ENCODE data around the gene ADARB2. TPM values are rescaled to one million over a fixed set of nuclear protein-coding genes. Genes with fewer than 3 reads are reported as not detected.

ADARB2 gene
- total and polyA plus RNA-seq, 4 donors, result under 0.01 to 0.79 TPM; not detected in 2

- intact Hi-C loops (cut with DNase I), result no loop called here
- Histone ChIP-seq H3K4me3 (ENCODE audit: low read length in 2 of 2) (no peak overlapping the region), H3K9me3 (ENCODE audit: control insufficient read depth, low read length) (peaks cover 2% of the 10 kb centered on the region), H3K27ac (ENCODE audit: low read depth in 1 of 2, low read length in 2 of 2) (no peak overlapping the region), H3K4me1 (ENCODE audit: control insufficient read depth in 1 of 2, insufficient read depth in 2 of 2, low read length in 2 of 2) (no peaks in the 10 kb centered on the region), H3K27me3 (ENCODE audit: control insufficient read depth in 1 of 2, insufficient read depth in 2 of 2, low read length in 1 of 2) (no peaks in the 10 kb centered on the region), H3K36me3 (ENCODE audit: control insufficient read depth in 1 of 2, insufficient read depth in 2 of 2, low read length in 1 of 2) (no peaks in the 10 kb centered on the region)
- ATAC-seq (ENCODE audit: low FRiP score) (no peak), DNase-seq (no peak)
- WGBS, 2 donors, result 79% methylated on average over 18 of the region's 18 CpGs
Observed at GRCh38 chr10:1515780-1516491, 221.4 kb downstream of the ADARB2 start.

- no peak overlapping the region for H3K4me3 ChIP-seq (ENCODE audit: low read length in 2 of 2)
- DNase-seq (no peak), ATAC-seq (ENCODE audit: low FRiP score) (no peak)
- peaks cover 2% of the 10 kb centered on the region for H3K9me3 ChIP-seq (ENCODE audit: control insufficient read depth, low read length)
- 91 to 92% methylated on average over 14 of the region's 14 CpGs for WGBS, 2 donors
- H3K4me1 ChIP-seq (ENCODE audit: control insufficient read depth in 1 of 2, insufficient read depth in 2 of 2, low read length in 2 of 2), result no peaks in the 10 kb centered on the region
- no peaks in the 10 kb centered on the region for H3K36me3 ChIP-seq (ENCODE audit: control insufficient read depth in 1 of 2, insufficient read depth in 2 of 2, low read length in 1 of 2)
- no peaks in the 10 kb centered on the region for H3K27me3 ChIP-seq (ENCODE audit: control insufficient read depth in 1 of 2, insufficient read depth in 2 of 2, low read length in 1 of 2)
- H3K27ac ChIP-seq (ENCODE audit: low read depth in 1 of 2, low read length in 2 of 2), result no peak overlapping the region
- intact Hi-C loops (cut with DNase I), result no loop called here
Observed at GRCh38 chr10:1515121-1515779, 222.1 kb downstream of the ADARB2 start.

GRCh38 chr10:1514681-1515080 is 222.6 kb downstream of the ADARB2 start:
- Histone ChIP-seq H3K27ac (ENCODE audit: low read depth in 1 of 2, low read length in 2 of 2) (no peak overlapping the region), H3K9me3 (ENCODE audit: control insufficient read depth, low read length) (peaks cover 2% of the 10 kb centered on the region), H3K4me1 (ENCODE audit: control insufficient read depth in 1 of 2, insufficient read depth in 2 of 2, low read length in 2 of 2) (no peaks in the 10 kb centered on the region), H3K36me3 (ENCODE audit: control insufficient read depth in 1 of 2, insufficient read depth in 2 of 2, low read length in 1 of 2) (no peaks in the 10 kb centered on the region), H3K4me3 (ENCODE audit: low read length in 2 of 2) (no peak overlapping the region), H3K27me3 (ENCODE audit: control insufficient read depth in 1 of 2, insufficient read depth in 2 of 2, low read length in 1 of 2) (no peaks in the 10 kb centered on the region)
- 69 to 75% methylated on average over 8 of the region's 8 CpGs for WGBS, 2 donors
- no peak for ATAC-seq (ENCODE audit: low FRiP score)
- DNase-seq, result no peak
- intact Hi-C loops (cut with DNase I), result no loop called here

- Histone ChIP-seq H3K4me3 (ENCODE audit: low read length in 2 of 2) (no peak overlapping the region), H3K9me3 (ENCODE audit: control insufficient read depth, low read length) (peaks cover 2% of the 10 kb centered on the region), H3K27me3 (ENCODE audit: control insufficient read depth in 1 of 2, insufficient read depth in 2 of 2, low read length in 1 of 2) (no peaks in the 10 kb centered on the region), H3K27ac (ENCODE audit: low read depth in 1 of 2, low read length in 2 of 2) (no peak overlapping the region), H3K36me3 (ENCODE audit: control insufficient read depth in 1 of 2, insufficient read depth in 2 of 2, low read length in 1 of 2) (no peaks in the 10 kb centered on the region), H3K4me1 (ENCODE audit: control insufficient read depth in 1 of 2, insufficient read depth in 2 of 2, low read length in 2 of 2) (no peaks in the 10 kb centered on the region)
- no peak for ATAC-seq (ENCODE audit: low FRiP score)
- no peak for DNase-seq
- WGBS, 2 donors, result 85 to 90% methylated on average over 14 of the region's 14 CpGs
- intact Hi-C loops (cut with DNase I), result no loop called here
Observed at GRCh38 chr10:1513221-1513620, 224.1 kb downstream of the ADARB2 start.

- ATAC-seq (ENCODE audit: low FRiP score) (no peak), DNase-seq (no peak)
- H3K36me3 ChIP-seq (ENCODE audit: control insufficient read depth in 1 of 2, insufficient read depth in 2 of 2, low read length in 1 of 2), result no peaks in the 10 kb centered on the region
- H3K9me3 ChIP-seq (ENCODE audit: control insufficient read depth, low read length), result peaks cover 4% of the 10 kb centered on the region
- no peak overlapping the region for H3K4me3 ChIP-seq (ENCODE audit: low read length in 2 of 2)
- no peaks in the 10 kb centered on the region for H3K4me1 ChIP-seq (ENCODE audit: control insufficient read depth in 1 of 2, insufficient read depth in 2 of 2, low read length in 2 of 2)
- no peak overlapping the region for H3K27ac ChIP-seq (ENCODE audit: low read depth in 1 of 2, low read length in 2 of 2)
- intact Hi-C loops (cut with DNase I), result no loop called here
- WGBS, 2 donors, result 47 to 60% methylated on average over 15 of the region's 15 CpGs
- H3K27me3 ChIP-seq (ENCODE audit: control insufficient read depth in 1 of 2, insufficient read depth in 2 of 2, low read length in 1 of 2), result no peaks in the 10 kb centered on the region
Observed at GRCh38 chr10:1509011-1509530, 228.3 kb downstream of the ADARB2 start.

- no peaks in the 10 kb centered on the region for H3K27me3 ChIP-seq (ENCODE audit: control insufficient read depth in 1 of 2, insufficient read depth in 2 of 2, low read length in 1 of 2)
- H3K9me3 ChIP-seq (ENCODE audit: control insufficient read depth, low read length), result peaks cover 4% of the 10 kb centered on the region
- H3K27ac ChIP-seq (ENCODE audit: low read depth in 1 of 2, low read length in 2 of 2), result no peak overlapping the region
- DNase-seq (no peak), ATAC-seq (ENCODE audit: low FRiP score) (no peak)
- WGBS, 2 donors, result 85 to 86% methylated on average over 16 of the region's 16 CpGs
- no peaks in the 10 kb centered on the region for H3K4me1 ChIP-seq (ENCODE audit: control insufficient read depth in 1 of 2, insufficient read depth in 2 of 2, low read length in 2 of 2)
- no peak overlapping the region for H3K4me3 ChIP-seq (ENCODE audit: low read length in 2 of 2)
- H3K36me3 ChIP-seq (ENCODE audit: control insufficient read depth in 1 of 2, insufficient read depth in 2 of 2, low read length in 1 of 2), result no peaks in the 10 kb centered on the region
- intact Hi-C loops (cut with DNase I), result no loop called here
Observed at GRCh38 chr10:1508096-1508495, 229.2 kb downstream of the ADARB2 start.

GRCh38 chr10:1507436-1507835 is 229.9 kb downstream of the ADARB2 start:
- Histone ChIP-seq H3K4me3 (ENCODE audit: low read length in 2 of 2) (no peak overlapping the region), H3K4me1 (ENCODE audit: control insufficient read depth in 1 of 2, insufficient read depth in 2 of 2, low read length in 2 of 2) (no peaks in the 10 kb centered on the region), H3K36me3 (ENCODE audit: control insufficient read depth in 1 of 2, insufficient read depth in 2 of 2, low read length in 1 of 2) (no peaks in the 10 kb centered on the region), H3K27ac (ENCODE audit: low read depth in 1 of 2, low read length in 2 of 2) (no peak overlapping the region), H3K9me3 (ENCODE audit: control insufficient read depth, low read length) (peaks cover 2% of the 10 kb centered on the region), H3K27me3 (ENCODE audit: control insufficient read depth in 1 of 2, insufficient read depth in 2 of 2, low read length in 1 of 2) (no peaks in the 10 kb centered on the region)
- intact Hi-C loops (cut with DNase I), result no loop called here
- 74 to 76% methylated on average over 15 of the region's 15 CpGs for WGBS, 2 donors
- DNase-seq (no peak), ATAC-seq (ENCODE audit: low FRiP score) (no peak)

GRCh38 chr10:1504940-1505339 is 232.4 kb downstream of the ADARB2 start:
- ATAC-seq (ENCODE audit: low FRiP score) (no peak), DNase-seq (no peak)
- no peaks in the 10 kb centered on the region for H3K4me1 ChIP-seq (ENCODE audit: control insufficient read depth in 1 of 2, insufficient read depth in 2 of 2, low read length in 2 of 2)
- no peaks in the 10 kb centered on the region for H3K27me3 ChIP-seq (ENCODE audit: control insufficient read depth in 1 of 2, insufficient read depth in 2 of 2, low read length in 1 of 2)
- H3K27ac ChIP-seq (ENCODE audit: low read depth in 1 of 2, low read length in 2 of 2), result no peak overlapping the region
- no peak overlapping the region for H3K4me3 ChIP-seq (ENCODE audit: low read length in 2 of 2)
- H3K9me3 ChIP-seq (ENCODE audit: control insufficient read depth, low read length), result peaks cover 2% of the 10 kb centered on the region
- WGBS, 2 donors, result 91% methylated on average over 8 of the region's 8 CpGs
- intact Hi-C loops (cut with DNase I), result no loop called here
- H3K36me3 ChIP-seq (ENCODE audit: control insufficient read depth in 1 of 2, insufficient read depth in 2 of 2, low read length in 1 of 2), result no peaks in the 10 kb centered on the region

- WGBS, 2 donors, result 80 to 86% methylated on average over 15 of the region's 15 CpGs
- Histone ChIP-seq H3K4me3 (ENCODE audit: low read length in 2 of 2) (no peak overlapping the region), H3K9me3 (ENCODE audit: control insufficient read depth, low read length) (peaks cover 2% of the 10 kb centered on the region), H3K27ac (ENCODE audit: low read depth in 1 of 2, low read length in 2 of 2) (no peak overlapping the region), H3K27me3 (ENCODE audit: control insufficient read depth in 1 of 2, insufficient read depth in 2 of 2, low read length in 1 of 2) (no peaks in the 10 kb centered on the region), H3K4me1 (ENCODE audit: control insufficient read depth in 1 of 2, insufficient read depth in 2 of 2, low read length in 2 of 2) (no peaks in the 10 kb centered on the region), H3K36me3 (ENCODE audit: control insufficient read depth in 1 of 2, insufficient read depth in 2 of 2, low read length in 1 of 2) (no peaks in the 10 kb centered on the region)
- ATAC-seq (ENCODE audit: low FRiP score) (no peak), DNase-seq (no peak)
- intact Hi-C loops (cut with DNase I), result no loop called here
Observed at GRCh38 chr10:1504286-1504685, 233.0 kb downstream of the ADARB2 start.

All from aorta (tissue), 5 donors.